GM12873 (cell line): ENCODE results near the gene TMEM92.

Experiments
- TF ChIP-seq, protein P1 (sequence below): IDR thresholded peaks from 2 replicates; pipeline ENCODE4 v1.5.1; 2012; ENCODE audit warnings: low read depth, mild to moderate bottlenecking, moderate library complexity, low read length, control low read depth; ENCODE audit not compliant: insufficient read depth; ENCODE audit errors: missing control alignments

The TMEM92 gene

GRCh38 chr17:50328363-50329325, 54.4 kb downstream of the TMEM92 start:
- TF ChIP-seq, protein P1, sequence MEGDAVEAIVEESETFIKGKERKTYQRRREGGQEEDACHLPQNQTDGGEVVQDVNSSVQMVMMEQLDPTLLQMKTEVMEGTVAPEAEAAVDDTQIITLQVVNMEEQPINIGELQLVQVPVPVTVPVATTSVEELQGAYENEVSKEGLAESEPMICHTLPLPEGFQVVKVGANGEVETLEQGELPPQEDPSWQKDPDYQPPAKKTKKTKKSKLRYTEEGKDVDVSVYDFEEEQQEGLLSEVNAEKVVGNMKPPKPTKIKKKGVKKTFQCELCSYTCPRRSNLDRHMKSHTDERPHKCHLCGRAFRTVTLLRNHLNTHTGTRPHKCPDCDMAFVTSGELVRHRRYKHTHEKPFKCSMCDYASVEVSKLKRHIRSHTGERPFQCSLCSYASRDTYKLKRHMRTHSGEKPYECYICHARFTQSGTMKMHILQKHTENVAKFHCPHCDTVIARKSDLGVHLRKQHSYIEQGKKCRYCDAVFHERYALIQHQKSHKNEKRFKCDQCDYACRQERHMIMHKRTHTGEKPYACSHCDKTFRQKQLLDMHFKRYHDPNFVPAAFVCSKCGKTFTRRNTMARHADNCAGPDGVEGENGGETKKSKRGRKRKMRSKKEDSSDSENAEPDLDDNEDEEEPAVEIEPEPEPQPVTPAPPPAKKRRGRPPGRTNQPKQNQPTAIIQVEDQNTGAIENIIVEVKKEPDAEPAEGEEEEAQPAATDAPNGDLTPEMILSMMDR, result no peak

DNA sequence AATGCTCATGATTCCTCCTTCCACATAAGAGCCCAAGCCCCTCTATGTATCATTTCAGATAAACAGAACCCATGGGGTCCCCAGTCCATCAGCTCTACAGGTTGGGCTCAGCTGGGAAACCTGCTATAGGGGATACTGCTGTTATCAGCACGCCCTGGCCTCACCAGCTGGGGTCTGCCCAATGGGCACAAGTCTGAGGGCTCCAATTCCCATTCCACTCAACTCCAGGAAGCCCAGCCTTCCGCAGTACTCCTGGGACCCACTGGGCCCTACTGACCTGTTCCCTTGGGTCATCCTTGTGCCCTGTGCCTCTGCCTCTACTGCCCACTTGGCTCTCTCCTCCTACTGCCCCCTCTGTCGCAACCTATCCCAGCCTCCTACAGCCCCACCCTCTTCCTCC, 55.5 kb downstream of the TMEM92 start:
- TF ChIP-seq, protein P1, result no peak

- TF ChIP-seq, protein P1, result no peak
Measured at GRCh38 chr17:50330151-50330775, 56.0 kb downstream of the TMEM92 start.
